ENCODE results near the gene RBM6.
"Not testable (repeated sequence)": the region's sequence is repeated elsewhere in the genome, so short reads cannot be mapped to it uniquely, and the experiment has no call there.

Gene RBM6

GRCh38 chr3:49917806-49918590 is 22.0 kb upstream of the RBM6 start:
- H3K36me3 ChIP-seq (ENCODE audit: control insufficient read depth, insufficient read depth, low read length); H3K4me3 ChIP-seq (ENCODE audit: extremely low read depth, insufficient read depth, low read length, poor library complexity, severe bottlenecking); H3K9me3 ChIP-seq (ENCODE audit: control insufficient read depth, low read length); H3K27ac ChIP-seq (ENCODE audit: low read depth, low read length, severe bottlenecking); H3K4me1 ChIP-seq (ENCODE audit: control insufficient read depth, insufficient read depth, low read length, poor library complexity, severe bottlenecking): not testable (repeated sequence)
- 89 to 98% methylated on average over 12 to 13 of the region's 19 CpGs for WGBS, 2 experiments (ENCODE audit: insufficient coverage in 2 of 2)

DNA sequence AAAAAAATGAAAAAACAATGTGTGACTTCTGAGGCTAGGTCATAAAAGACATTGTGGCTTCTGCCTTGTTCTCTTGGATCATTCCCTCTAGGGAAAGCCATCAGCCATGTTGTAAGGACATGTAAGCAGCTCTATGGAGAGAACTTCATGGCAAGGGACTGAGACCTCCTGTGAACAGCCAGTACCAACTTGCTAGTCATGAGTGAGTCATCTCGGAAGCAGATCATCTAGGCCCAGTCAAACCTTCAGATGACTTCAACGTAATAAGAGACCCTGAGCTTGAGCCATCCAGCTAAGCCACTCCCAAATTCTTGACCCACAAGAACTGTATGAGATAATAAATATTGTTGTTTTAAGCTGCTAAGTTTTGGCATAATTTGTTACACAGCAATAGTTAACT is 15.3 kb upstream of the RBM6 start:
- Histone ChIP-seq H3K4me1 (ENCODE audit: control insufficient read depth, insufficient read depth, low read length, poor library complexity, severe bottlenecking) (peaks cover 4% of the 10 kb centered on the region), H3K9me3 (ENCODE audit: control insufficient read depth, low read length) (no peaks in the 10 kb centered on the region), H3K27ac (ENCODE audit: low read depth, low read length, severe bottlenecking) (no peak overlapping the region), H3K4me3 (ENCODE audit: extremely low read depth, insufficient read depth, low read length, poor library complexity, severe bottlenecking) (no peak overlapping the region), H3K36me3 (ENCODE audit: control insufficient read depth, insufficient read depth, low read length) (peaks cover 5% of the 10 kb centered on the region)
- WGBS, 2 experiments (ENCODE audit: insufficient coverage in 2 of 2) = 80 to 86% methylated on average over 1 of the region's 2 CpGs

DNA sequence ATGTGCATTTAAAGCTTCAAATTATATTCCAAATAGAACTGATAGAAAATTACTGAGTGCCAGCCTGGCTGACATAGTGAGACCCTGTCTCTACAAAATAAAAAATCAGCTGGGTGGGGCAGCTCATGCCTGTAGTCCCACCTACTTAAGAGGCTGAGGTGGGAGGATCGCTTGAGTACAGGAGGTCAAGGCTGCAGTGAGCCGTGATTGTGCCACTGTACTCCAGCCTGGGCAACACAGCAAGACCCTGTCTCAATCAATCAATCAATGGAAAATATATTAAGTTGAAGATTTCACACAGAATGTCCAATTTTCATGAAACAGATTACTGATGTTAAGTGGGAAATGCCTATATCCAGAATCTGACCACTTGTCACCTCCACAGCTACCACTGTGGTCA is 14.5 kb upstream of the RBM6 start:
- 63 to 100% methylated on average over 1 to 2 of the region's 2 CpGs for WGBS, 2 experiments (ENCODE audit: insufficient coverage in 2 of 2)

GRCh38 chr3:49926117-49926728 is 13.7 kb upstream of the RBM6 start:
- Histone ChIP-seq H3K4me3 (ENCODE audit: extremely low read depth, insufficient read depth, low read length, poor library complexity, severe bottlenecking) (no peak overlapping the region), H3K9me3 (ENCODE audit: control insufficient read depth, low read length) (no peaks in the 10 kb centered on the region), H3K27ac (ENCODE audit: low read depth, low read length, severe bottlenecking) (no peak overlapping the region), H3K36me3 (ENCODE audit: control insufficient read depth, insufficient read depth, low read length) (peaks cover 5% of the 10 kb centered on the region), H3K4me1 (ENCODE audit: control insufficient read depth, insufficient read depth, low read length, poor library complexity, severe bottlenecking) (peaks cover 14% of the 10 kb centered on the region)
- 80 to 94% methylated on average over 2 of the region's 4 CpGs for WGBS, 2 experiments (ENCODE audit: insufficient coverage in 2 of 2)

More for the DNA sequence above, 14.5 kb upstream of the RBM6 start:
- H3K9me3 ChIP-seq (ENCODE audit: control insufficient read depth, low read length) = no peaks in the 10 kb centered on the region
- H3K27ac ChIP-seq (ENCODE audit: low read depth, low read length, severe bottlenecking) = no peak overlapping the region
- H3K4me1 ChIP-seq (ENCODE audit: control insufficient read depth, insufficient read depth, low read length, poor library complexity, severe bottlenecking) = peaks cover 11% of the 10 kb centered on the region
- H3K4me3 ChIP-seq (ENCODE audit: extremely low read depth, insufficient read depth, low read length, poor library complexity, severe bottlenecking) = no peak overlapping the region
- H3K36me3 ChIP-seq (ENCODE audit: control insufficient read depth, insufficient read depth, low read length) = peaks cover 5% of the 10 kb centered on the region

GRCh38 chr3:49927798-49928197 is 12.2 kb upstream of the RBM6 start:
- H3K4me3 ChIP-seq (ENCODE audit: extremely low read depth, insufficient read depth, low read length, poor library complexity, severe bottlenecking) = no peak overlapping the region
- H3K27ac ChIP-seq (ENCODE audit: low read depth, low read length, severe bottlenecking) = no peak overlapping the region
- WGBS, 2 experiments (ENCODE audit: insufficient coverage in 2 of 2) = 99 to 100% methylated on average over 5 of the region's 5 CpGs
- no peaks in the 10 kb centered on the region for H3K9me3 ChIP-seq (ENCODE audit: control insufficient read depth, low read length)
- peaks cover 5% of the 10 kb centered on the region for H3K36me3 ChIP-seq (ENCODE audit: control insufficient read depth, insufficient read depth, low read length)
- H3K4me1 ChIP-seq (ENCODE audit: control insufficient read depth, insufficient read depth, low read length, poor library complexity, severe bottlenecking) = peaks cover 14% of the 10 kb centered on the region

GRCh38 chr3:49928481-49929017 is 11.4 kb upstream of the RBM6 start:
- 91 to 100% methylated on average over 2 to 5 of the region's 5 CpGs for WGBS, 2 experiments (ENCODE audit: insufficient coverage in 2 of 2)
- peaks cover 5% of the 10 kb centered on the region for H3K36me3 ChIP-seq (ENCODE audit: control insufficient read depth, insufficient read depth, low read length)
- no peak overlapping the region for H3K4me3 ChIP-seq (ENCODE audit: extremely low read depth, insufficient read depth, low read length, poor library complexity, severe bottlenecking)
- H3K27ac ChIP-seq (ENCODE audit: low read depth, low read length, severe bottlenecking) = no peak overlapping the region
- H3K9me3 ChIP-seq (ENCODE audit: control insufficient read depth, low read length) = no peaks in the 10 kb centered on the region
- peaks cover 14% of the 10 kb centered on the region for H3K4me1 ChIP-seq (ENCODE audit: control insufficient read depth, insufficient read depth, low read length, poor library complexity, severe bottlenecking)

- Histone ChIP-seq H3K36me3 (ENCODE audit: control insufficient read depth, insufficient read depth, low read length) (peaks cover 5% of the 10 kb centered on the region), H3K27ac (ENCODE audit: low read depth, low read length, severe bottlenecking) (peak within 1 kb of the TSS; percentile 53), H3K4me3 (ENCODE audit: extremely low read depth, insufficient read depth, low read length, poor library complexity, severe bottlenecking) (peak within 1 kb of the TSS; percentile 74), H3K9me3 (ENCODE audit: control insufficient read depth, low read length) (no peaks in the 10 kb centered on the region), H3K4me1 (ENCODE audit: control insufficient read depth, insufficient read depth, low read length, poor library complexity, severe bottlenecking) (peaks cover 12% of the 10 kb centered on the region)
- WGBS, 2 experiments (ENCODE audit: insufficient coverage in 2 of 2) = 2 to 4% methylated on average over 53 to 55 of the region's 56 CpGs
Measured at GRCh38 chr3:49929291-49930167, 10.4 kb upstream of the RBM6 start, which contains the start of gene MON1A. TSS of gene MON1A (minus strand) at chr3:49929811. CDS start at chr3:49913346, 16,465 bp downstream.

DNA sequence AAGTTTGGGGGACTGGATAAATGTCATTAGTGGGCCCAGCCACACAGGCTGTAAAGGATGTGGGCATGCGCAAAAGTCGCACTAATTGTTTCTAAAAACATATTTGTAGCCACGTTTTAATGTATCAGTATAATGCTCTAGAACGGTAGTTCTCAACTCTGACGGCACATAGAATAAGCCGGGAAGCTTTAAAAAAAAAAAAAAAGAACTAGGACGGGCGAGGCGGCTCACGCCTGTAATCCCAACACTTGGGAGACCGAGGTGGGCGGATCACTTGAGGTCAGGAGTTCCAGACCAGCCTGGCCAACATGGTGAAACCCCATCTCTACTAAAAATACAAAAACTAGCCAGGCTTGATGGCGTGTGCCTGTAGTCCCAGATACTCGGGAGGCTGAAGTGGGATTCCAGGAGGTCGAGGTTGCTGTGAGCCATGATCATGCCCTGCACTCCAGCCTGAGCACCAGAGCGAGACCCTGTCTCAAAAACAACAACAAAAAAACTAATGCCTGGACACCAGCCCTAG is 9.7 kb upstream of the RBM6 start:
- Histone ChIP-seq H3K4me1 (ENCODE audit: control insufficient read depth, insufficient read depth, low read length, poor library complexity, severe bottlenecking) (peaks cover 10% of the 10 kb centered on the region), H3K36me3 (ENCODE audit: control insufficient read depth, insufficient read depth, low read length) (peaks cover 5% of the 10 kb centered on the region), H3K9me3 (ENCODE audit: control insufficient read depth, low read length) (no peaks in the 10 kb centered on the region), H3K27ac (ENCODE audit: low read depth, low read length, severe bottlenecking) (no peak overlapping the region), H3K4me3 (ENCODE audit: extremely low read depth, insufficient read depth, low read length, poor library complexity, severe bottlenecking) (peak overlapping the region; percentile 74)
- WGBS, 2 experiments (ENCODE audit: insufficient coverage in 2 of 2) = 77 to 82% methylated on average over 11 to 12 of the region's 16 CpGs

DNA sequence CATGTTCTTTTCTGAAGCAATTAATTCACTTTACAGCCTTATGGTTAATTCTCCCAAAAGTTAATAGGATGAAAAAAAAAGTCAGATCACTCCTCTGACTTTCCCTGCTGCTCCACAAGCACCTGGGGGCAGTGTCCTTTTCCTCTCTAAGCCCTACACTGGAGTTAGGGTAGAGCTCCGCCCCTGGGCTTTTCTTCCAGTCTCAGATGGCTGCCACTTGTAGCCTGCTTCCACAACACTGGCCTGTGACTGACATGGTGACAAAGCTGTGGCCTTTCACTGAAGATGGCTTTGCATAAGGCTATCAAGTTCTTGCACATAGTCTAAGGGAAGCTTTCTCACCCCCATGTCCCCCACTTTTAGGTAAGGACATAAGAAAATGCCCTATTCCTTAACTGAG is 9.0 kb upstream of the RBM6 start:
- peaks cover 5% of the 10 kb centered on the region for H3K36me3 ChIP-seq (ENCODE audit: control insufficient read depth, insufficient read depth, low read length)
- no peaks in the 10 kb centered on the region for H3K9me3 ChIP-seq (ENCODE audit: control insufficient read depth, low read length)
- WGBS, 2 experiments (ENCODE audit: insufficient coverage in 2 of 2) = 60% methylated on average over 1 of the region's 1 CpG; no CpG with 5 or more reads in 1 of the 2 experiments
- no peak overlapping the region for H3K27ac ChIP-seq (ENCODE audit: low read depth, low read length, severe bottlenecking)
- H3K4me3 ChIP-seq (ENCODE audit: extremely low read depth, insufficient read depth, low read length, poor library complexity, severe bottlenecking) = no peak overlapping the region
- peaks cover 10% of the 10 kb centered on the region for H3K4me1 ChIP-seq (ENCODE audit: control insufficient read depth, insufficient read depth, low read length, poor library complexity, severe bottlenecking)

DNA sequence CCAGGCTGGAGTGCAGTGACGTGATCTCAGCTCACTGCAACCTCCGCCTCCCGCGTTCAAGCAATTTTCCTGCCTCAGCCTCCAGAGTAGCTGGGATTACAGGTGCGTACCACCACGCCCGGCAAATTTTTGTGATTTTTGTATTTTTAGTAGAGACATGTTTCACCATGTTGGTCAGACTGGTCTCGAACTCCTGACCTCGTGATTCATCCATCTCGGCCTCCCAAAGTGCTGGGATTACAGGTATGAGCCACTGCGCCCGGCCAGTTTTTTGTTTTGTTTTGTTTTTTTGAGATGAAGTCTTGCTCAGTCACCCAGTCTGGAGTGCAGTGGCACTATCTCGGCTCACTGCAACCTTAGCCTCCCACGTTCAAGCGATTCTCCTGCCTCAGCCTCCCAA is 7.7 kb upstream of the RBM6 start:
- H3K4me3 ChIP-seq (ENCODE audit: extremely low read depth, insufficient read depth, low read length, poor library complexity, severe bottlenecking); H3K36me3 ChIP-seq (ENCODE audit: control insufficient read depth, insufficient read depth, low read length); H3K9me3 ChIP-seq (ENCODE audit: control insufficient read depth, low read length); H3K27ac ChIP-seq (ENCODE audit: low read depth, low read length, severe bottlenecking); H3K4me1 ChIP-seq (ENCODE audit: control insufficient read depth, insufficient read depth, low read length, poor library complexity, severe bottlenecking): not testable (repeated sequence)
- WGBS, 2 experiments (ENCODE audit: insufficient coverage in 2 of 2) = 93 to 96% methylated on average over 10 to 15 of the region's 15 CpGs

Data from mesodermal cell (in vitro differentiated cells).